Stimulated activated CD8-positive, alpha-beta memory T cell treated with anti-CD3 and anti-CD28 coated beads, Interleukin-7, amount 100 ng/mL, for 48 hours (primary cell): Measurements from ENCODE around the gene PRR36.

ENCODE experiments used
- DNase-seq, 2 donors: peaks; one replicate each; pipeline ENCODE4 v3.0.0-alpha.2; 2020; ENCODE audit warnings: low read depth in 1 of 2; ENCODE audit errors: extremely low read depth in 1 of 2

The PRR36 gene

DNA sequence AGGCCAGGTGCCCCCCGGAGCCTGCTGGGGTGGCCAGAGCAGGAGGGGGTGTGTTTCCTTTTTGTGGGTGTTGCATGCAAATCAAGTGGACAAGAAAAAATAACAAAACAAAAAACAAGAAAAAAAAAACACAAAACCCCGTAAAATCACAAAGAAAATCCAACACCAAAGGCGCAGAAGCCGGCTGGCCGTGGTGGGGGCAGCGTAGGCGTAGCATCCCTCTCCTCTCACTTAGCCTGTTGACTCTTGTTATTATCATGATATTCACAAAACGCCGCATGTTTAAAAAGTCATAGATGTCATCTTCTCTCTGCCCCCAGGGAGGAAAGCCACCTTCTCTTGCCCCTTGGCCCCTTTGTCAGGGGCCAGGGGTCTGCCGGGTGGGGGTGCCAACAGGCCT, 39.5 kb upstream of the PRR36 start:
- DNase-seq = no peak

DNA sequence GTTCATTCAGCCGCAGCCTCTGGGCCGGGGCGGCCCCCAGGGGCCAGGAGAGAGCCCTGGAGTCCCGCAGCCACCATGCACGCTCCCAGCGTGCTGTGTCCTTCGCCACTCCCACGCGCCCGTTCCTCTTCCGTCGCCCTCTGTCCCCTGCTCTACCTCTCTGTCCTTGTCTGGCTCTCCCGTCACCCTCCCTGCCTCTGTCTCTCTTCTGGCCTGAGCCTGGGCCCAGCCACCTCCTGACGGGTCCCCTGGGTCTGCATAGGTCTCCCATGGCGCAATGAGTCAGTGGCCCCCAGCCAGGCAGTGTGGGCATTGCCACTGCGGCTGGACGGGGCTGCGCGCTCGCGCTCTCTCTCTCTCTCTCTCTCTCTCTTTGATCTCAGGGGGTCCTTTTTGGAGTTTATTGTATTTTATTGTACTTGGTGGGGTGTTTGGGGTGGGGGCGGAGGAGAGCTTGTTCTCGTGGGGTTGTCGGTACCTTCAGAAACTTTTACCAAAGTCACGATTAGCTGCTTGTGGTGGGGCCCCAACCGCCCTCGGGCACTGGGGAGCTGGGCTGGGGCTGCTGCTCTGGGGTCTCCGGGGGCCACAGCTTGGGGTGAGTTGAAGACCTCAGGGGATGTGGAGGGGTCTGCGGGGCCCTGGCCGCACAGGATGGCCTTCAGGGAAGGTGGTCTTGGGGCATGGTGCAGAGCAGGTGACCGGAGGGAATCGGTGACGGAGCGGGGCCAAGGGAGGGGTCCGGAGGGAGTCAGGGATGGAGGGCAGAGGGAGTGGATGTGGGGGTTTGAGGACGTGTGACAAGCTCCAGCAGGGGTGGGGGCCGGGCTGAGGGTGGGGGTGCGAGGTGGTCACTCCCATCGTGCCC, 38.7 kb upstream of the PRR36 start:
- DNase-seq = no peak

DNA sequence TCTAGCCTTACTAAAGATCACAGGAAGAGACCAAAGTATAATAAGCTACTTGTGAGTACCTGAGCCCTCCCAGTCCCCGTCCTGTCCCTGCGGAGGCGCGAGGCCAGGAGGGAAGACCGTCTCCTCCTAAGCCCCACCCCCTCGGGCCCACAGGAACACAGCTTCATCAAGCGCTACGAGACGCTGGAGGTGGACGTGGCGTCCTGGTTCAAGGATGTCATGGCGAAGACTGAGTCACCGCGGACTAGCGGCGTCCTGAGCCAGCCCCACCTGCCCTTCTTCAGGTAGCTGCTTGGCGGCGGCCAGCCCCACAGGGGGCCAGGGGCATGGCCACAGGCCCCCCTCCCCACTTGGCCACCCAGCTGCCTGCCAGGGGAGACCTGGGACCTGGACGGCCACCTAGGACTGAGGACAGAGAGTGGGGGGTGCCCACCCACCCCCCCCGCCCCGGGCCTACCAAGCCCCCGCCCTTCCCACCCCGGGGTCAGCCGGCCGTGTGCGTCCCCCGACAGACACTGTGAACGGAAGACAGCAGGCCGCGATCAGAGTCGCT, 38.0 kb upstream of the PRR36 start:
- no peak for DNase-seq

DNA sequence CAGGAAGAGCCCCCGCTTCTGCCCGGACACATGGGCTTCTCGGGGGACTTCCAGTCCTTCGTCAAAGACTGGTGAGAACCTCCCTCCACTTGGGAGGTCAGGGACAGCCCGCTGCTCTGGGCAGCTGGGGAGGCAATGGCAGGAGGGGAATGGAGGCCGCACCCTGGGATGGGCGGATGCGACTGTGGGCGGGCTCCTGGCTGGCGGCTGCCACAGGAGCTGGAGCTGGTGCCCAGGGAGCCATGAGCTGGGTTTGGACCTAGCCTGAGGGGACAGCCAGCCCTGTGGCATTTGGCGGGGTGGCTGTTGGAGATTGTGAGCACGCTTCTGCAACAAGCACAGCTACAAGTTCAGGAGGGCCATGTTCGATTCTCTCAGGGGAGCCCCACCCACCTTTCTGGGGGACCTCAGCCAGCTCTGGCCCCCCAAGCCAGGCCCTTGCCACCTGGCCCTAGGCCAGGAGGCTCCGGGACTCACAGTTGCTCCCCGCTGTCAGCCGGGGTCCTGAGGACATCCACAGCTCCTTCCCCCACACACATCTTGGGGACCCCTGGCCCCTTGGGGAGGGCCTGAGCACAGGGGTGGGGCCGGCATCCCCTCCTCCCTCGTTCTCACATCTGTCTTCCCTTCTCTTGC, 37.4 kb upstream of the PRR36 start:
- no peak for DNase-seq

DNA sequence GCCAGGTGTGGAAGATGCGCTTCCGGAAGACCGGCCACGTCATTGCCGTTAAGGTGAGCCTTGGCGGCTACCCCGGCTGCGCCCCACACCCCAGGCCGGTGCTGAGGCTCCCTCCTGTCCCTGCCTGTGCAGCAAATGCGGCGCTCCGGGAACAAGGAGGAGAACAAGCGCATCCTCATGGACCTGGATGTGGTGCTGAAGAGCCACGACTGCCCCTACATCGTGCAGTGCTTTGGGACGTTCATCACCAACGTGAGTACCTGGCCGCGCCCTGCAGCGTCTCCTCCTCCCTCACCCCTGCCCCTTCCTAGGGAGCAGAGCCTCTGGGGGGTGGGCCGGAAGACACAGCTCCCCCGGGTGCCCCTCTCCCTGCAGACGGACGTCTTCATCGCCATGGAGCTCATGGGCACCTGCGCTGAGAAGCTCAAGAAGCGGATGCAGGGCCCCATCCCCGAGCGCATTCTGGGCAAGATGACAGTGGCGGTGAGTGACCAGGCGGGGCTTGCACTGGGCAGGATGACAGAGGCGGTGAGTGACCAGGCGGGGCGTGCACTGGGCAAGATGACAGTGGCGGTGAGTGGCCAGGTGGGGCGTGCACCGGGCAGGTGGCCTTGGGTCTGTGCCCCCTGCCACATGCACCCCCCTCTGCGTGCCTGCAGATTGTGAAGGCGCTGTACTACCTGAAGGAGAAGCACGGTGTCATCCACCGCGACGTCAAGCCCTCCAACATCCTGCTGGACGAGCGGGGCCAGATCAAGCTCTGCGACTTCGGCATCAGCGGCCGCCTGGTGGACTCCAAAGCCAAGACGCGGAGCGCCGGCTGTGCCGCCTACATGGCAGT, 36.4 kb upstream of the PRR36 start:
- DNase-seq = no peak

DNA sequence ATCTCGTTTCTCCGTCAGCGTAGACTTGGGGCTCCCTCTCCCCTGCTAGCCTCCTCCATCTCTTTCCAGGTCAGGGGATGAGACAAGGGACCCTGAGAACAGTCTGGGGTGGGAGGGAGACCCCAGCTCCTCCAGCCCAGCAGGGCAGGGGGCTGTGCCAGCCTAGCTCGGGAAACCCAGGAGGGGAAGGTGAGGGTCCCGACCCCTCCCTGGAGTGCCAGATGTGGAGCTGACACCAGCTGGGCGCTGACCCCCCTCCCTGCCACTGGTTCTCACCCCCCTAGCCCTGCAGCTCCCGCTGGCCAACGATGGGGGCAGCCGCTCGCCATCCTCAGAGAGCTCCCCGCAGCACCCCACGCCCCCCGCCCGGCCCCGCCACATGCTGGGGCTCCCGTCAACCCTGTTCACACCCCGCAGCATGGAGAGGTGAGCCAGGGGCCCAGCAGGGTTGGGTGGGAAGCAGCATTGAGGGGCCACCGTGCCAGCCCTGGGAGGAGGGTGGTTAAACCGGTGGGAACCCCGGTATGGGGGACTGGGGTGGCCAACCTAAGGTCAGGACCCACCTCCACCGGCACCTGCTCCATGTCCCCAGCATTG, 35.4 kb upstream of the PRR36 start:
- DNase-seq = no peak

DNA sequence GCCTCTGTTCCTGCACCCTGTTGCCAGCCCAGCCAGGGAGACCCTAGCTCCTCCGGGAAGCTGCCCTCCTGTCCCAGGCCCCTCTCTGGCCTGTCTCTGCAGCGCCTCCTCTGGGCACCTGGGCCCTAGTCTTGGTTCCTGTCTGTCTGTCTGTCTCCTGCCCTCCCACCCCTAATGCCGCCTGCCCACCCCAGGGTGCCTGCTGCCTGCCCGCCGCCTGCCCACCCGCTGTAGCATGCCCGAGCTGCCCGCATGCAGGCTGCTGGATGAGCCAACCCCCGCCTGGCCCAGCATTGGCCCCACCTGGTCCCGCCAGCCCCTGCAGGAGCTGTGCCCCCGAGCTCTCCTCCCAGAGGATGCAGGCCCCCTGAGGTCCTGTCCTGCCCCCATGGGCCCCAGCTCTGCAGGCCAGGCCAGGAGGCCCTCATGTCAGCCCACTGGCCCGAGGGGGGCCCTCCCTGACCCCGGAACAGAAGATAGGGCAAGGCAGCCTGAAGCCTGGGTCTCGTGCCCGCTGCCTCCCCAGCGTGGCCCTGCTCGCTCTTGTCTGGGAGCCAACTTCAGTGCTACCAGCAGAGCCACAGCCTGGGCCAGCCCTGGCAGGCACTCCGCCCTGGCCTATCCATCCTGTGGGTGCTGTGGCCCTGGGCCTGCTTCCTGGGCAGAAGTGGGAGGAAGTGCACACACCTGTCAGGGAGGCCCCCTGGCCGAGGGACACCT, 34.7 kb upstream of the PRR36 start:
- DNase-seq = no peak

DNA sequence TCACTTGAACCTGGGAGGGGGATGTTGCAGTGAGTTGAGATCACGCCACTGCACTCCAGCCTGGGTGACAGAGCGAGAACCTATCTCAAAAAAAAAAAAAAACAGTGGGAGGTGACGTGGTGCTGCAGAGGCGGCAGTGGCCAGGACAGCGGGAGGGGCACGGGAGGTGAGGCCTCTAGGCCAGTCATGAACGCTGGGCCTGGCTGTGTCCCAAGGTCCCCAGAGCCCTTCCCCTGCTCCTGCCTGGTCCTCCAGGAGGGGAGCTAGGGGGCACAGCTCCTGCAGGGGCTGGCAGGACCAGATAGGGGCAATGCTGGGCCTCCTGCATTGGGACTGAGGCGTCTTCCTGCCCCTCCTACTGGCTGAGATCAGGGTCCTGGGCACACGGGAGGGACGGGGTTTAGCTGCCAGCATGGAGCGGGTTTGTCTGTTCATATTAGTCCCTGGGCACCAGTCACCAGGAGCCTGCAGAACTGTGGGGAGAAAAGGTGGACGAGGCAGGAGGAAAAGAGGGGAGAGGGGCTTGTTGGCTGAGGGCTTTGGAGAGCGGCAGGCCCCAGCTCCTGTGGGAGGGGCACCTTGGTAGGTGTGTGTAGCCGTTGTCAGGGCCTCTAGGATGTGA, 34.0 kb upstream of the PRR36 start:
- no peak for DNase-seq

DNA sequence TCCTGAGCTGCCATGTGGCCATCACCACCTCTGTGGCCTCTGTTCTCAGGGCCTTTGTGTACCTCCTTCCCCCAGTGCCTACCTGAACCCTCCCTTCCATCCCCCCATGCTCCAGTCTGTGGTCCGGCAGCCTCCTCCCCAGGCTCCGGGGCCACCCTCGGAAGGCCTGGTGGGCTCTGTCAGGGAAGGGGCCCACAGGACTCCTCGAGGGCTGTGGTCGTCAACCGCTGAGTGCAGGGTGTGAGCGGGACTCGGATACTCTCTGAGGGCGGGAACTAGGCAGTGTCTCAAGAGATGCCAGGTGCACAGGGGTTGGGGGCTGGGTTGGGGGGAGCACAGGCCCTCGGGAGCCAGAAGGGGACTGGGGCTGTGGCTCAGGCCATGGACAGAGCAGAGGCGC, 33.4 kb upstream of the PRR36 start:
- no peak for DNase-seq

DNA sequence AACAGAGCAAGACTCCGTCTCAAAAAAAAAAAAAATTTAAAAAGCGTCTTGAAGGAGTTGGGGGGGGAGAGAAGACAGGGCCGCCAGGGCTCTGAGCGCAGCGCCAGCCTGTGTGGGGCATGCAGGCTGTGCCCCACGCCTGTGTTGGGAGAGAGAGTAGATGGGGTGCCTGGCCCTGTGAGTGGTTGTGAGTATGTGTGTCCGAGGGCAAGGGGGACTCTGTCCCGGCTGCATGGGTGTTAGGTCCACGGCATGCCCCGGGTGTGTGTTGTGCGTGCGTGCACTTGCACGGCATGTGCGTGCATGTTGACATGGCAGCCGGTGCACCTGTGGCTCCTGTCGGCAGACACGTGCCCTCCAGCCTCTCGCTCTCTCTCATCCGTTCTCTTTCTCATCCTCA, 32.9 kb upstream of the PRR36 start:
- DNase-seq = no peak

DNA sequence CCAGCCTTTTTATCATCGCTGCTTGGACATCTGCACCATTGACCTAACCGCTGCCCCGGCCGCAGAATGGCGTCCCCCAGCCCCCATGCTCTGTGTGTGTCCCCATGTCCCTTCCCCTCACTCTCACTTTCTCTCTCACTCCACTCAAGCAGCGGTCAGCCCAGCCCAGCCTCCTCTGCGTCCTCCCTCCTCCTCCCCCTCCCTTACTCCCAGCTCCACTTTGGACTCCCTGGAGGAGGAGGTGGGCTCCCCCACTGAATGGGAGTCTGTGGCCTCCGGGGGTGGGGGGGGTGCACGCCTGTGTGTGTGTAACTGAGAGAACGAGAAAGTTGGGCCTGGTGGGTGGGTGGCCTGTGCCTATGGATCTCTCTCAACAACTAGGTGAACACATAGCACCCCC, 31.7 kb upstream of the PRR36 start:
- no peak for DNase-seq

DNA sequence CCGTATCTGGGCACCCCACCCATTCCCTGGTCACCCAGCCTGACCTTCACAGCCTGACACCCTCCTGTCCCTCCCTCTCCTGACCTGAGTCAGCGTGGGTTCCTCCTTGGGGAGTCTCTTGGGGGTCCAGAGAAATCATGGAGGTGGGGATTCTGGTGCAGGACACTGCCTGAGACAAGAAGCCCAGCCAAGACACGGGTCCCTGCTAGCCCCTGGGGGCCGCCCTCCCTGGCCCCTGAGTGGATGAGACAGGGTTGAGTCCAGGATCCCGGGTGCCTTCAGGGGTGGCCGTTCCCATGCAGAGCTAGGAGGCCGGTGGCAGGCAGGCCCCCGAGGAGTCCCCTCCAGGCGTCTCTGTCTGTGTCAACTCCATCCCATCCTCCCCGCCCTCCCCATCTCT, 31.1 kb upstream of the PRR36 start:
- no peak for DNase-seq

DNA sequence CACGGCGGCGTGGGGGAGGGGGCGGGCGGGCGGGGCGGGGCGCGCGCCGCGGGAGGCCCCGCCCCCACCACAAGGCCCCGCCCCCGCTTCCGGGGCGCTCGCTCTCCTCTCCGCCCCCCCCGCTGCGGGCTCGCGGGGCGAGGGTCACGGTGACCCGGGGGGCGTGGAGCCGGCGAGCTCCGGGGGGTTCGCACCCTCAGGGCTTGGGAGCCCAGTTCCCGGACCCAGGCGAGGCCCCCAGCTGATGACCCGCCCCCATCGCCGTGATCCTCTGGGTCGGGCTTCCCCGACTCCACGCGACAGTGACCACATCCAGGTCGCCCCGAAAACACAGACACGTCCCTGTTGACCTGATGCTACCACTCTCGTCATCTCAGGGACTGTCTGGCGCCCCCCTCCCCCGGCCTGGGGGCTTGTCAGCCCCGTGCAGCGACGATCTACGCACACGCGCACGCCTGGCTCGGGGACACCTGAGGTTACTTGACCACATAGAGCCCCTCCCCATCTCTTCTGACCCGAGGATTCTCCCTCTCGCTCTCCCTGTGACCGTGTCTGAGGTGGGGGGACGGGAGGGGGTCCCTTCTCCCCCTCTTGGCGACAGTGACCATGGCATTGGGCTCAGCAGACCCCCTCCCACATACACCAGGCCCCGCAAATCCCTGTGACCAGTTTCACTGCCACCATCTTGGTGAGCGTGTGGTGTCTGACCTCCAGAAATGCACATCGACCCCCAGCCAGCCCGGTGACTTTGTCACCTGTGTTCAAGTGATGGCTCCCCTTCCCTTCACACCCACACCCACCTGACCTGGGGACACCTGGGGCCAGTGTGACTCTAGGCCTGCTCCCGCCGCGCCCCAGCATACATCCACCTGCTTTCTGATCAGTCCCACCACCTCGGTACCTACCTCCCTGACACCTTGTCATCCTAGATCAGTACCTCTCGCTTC, 30.2 kb upstream of the PRR36 start:
- peak in 1 of 2 donors; percentile 45 for DNase-seq

DNA sequence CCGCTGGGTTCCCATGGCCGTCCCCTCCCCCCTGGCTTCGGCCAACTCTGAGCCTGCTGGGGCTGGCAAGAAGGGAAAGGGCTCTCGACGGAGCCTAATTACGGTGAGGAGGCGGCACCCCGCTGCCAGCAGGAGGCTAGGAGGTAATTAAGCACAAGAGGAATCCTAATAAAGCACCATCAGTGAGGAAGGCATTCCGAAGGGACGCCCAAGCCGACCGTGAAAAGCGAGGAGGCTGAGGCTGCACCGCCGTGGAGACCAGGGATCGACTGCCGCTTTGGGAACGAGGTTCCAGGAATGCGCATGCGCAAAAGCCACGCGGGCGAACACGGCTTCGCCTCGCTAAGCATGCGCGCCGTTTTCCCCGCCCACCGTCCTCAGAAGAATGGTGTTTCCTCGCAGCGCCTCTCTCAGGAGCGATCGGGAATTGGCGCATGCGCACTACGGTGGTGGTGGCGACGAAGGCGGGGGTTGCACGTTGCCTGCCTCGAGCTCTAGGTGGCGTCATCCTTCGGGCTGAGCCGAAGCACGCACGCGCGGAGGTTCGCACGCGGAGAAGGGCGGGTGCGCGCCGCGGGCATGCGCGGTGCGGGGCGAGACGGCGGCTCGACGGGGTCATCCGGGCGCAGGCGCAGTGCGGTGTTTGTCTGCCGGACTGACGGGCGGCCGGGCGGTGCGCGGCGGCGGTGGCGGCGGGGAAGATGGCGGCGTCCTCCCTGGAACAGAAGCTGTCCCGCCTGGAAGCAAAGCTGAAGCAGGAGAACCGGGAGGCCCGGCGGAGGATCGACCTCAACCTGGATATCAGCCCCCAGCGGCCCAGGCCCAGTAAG, 29.3 kb upstream of the PRR36 start, which contains the start of gene MAP2K7:
Gene MAP2K7, plus strand, starts transcription at position 634 of the 830 bp plus-strand sequence. Its CDS starts 68 bp downstream, at position 702.
- DNase-seq = peak; percentile 100

DNA sequence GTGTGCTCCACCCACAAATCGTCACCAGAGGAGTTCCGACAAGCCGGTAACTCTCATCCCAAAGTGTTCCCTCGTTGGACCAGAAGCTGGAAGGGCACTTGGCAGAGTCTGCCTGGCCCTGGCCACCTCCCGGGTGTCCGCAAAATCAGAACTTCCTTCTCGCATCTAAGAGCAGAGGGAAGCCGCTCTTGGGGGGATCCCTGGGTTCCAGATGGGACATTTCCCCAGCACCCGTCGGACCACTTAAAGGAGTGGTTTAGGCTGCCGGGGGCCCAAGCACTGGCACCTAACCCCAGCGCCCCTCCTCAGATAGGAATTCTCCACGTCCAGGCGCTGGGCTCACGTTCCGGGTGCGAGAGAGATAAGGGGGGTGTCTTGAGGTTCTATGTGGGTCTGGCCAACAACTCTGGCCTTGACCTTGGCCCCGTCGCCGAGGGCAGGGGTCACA, 28.6 kb upstream of the PRR36 start:
- no peak for DNase-seq

DNA sequence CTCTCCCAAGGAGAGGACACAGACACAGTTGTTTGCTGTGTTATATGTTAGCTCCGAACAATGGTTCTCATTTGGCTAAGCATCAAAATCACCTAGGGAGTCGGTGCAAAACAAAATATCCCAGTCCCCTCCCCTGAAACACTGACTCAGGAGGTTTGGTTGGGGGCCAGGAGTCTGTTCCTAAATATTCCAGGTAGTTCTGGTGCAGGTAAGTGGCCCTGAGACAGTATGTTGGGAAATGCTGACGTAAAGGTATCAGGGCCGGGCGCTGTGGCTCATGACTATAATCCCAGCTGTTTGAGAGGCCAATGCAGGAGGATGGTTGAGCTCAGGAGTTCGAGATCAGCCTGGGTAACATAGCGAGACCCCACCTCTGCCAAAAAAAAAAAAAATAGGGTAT, 27.1 kb upstream of the PRR36 start:
- DNase-seq = no peak

DNA sequence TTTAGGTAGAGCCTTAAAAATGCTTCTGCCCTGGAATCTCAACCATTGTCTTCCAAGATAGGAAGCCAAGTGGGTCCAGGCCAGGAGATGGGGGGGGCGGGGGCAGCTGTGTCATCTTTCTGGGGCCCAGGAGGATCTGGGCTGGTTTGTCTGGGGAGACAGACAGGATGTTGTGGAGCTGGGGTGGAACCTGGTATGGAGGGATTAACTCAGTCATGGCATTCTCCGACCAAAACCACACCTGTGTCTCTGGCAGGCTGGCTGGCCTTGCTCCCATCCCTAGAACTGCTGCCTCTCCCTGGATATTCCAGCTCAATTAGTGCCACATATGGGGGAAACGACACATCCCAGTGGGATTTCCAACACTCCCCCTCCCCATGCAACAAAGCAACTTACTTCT, 26.7 kb upstream of the PRR36 start:
- DNase-seq = no peak
